GM21526 (cell line): Measurements from ENCODE around the gene KLHL42.
A peak's percentile ranks its signal among the peaks of the same experiment; 100 is the strongest.

ENCODE experiments used
- ATAC-seq: cut with Tn5 transposase; IDR thresholded peaks from one replicate; pipeline ENCODE4 v1.9.1; 2021; ENCODE audit warnings: moderate library complexity; ENCODE audit not compliant: unreplicated experiment, low FRiP score

The KLHL42 gene

GRCh38 chr12:27780612-27781408 is 777 bp downstream of the KLHL42 start:
- peak; percentile 48 for ATAC-seq

- ATAC-seq, result no peak
These were observed 1.6 kb downstream of the KLHL42 start for GRCh38 chr12:27781680-27782079.

- no peak for ATAC-seq
These were observed 2.4 kb downstream of the KLHL42 start for GRCh38 chr12:27782481-27782880.

GRCh38 chr12:27785882-27786570 is 6.0 kb downstream of the KLHL42 start:
- ATAC-seq, result no peak

- ATAC-seq, result no peak
These were observed 7.5 kb downstream of the KLHL42 start for GRCh38 chr12:27787559-27787958.

GRCh38 chr12:27790179-27790578 is 10.1 kb downstream of the KLHL42 start:
- no peak for ATAC-seq

- ATAC-seq, result no peak
These were observed 15.0 kb downstream of the KLHL42 start for GRCh38 chr12:27794818-27795584.

- ATAC-seq, result no peak
These were observed 16.1 kb downstream of the KLHL42 start for GRCh38 chr12:27796128-27796527.

- no peak for ATAC-seq
These were observed 17.4 kb downstream of the KLHL42 start for GRCh38 chr12:27797301-27798025.

GRCh38 chr12:27800819-27801218 is 20.8 kb downstream of the KLHL42 start:
- no peak for ATAC-seq

- ATAC-seq, result no peak
These were observed 21.6 kb downstream of the KLHL42 start for GRCh38 chr12:27801630-27802029.

GRCh38 chr12:27802511-27802910 is 22.5 kb downstream of the KLHL42 start:
- no peak for ATAC-seq

- ATAC-seq, result no peak
These were observed 22.9 kb downstream of the KLHL42 start for GRCh38 chr12:27802936-27803335.

- ATAC-seq, result no peak
These were observed 25.2 kb downstream of the KLHL42 start for GRCh38 chr12:27805238-27805637.

GRCh38 chr12:27806259-27806658 is 26.2 kb downstream of the KLHL42 start:
- ATAC-seq, result no peak

GRCh38 chr12:27807063-27807703 is 27.1 kb downstream of the KLHL42 start:
- ATAC-seq, result no peak

GRCh38 chr12:27808841-27809240 is 28.8 kb downstream of the KLHL42 start:
- no peak for ATAC-seq

GRCh38 chr12:27810756-27811155 is 30.7 kb downstream of the KLHL42 start:
- no peak for ATAC-seq

GRCh38 chr12:27812502-27812901 is 32.5 kb downstream of the KLHL42 start:
- no peak for ATAC-seq

- no peak for ATAC-seq
These were observed 34.4 kb downstream of the KLHL42 start for GRCh38 chr12:27814411-27814810.
